Measurements from ENCODE around the gene IFIT3.

IFIT3 gene

DNA sequence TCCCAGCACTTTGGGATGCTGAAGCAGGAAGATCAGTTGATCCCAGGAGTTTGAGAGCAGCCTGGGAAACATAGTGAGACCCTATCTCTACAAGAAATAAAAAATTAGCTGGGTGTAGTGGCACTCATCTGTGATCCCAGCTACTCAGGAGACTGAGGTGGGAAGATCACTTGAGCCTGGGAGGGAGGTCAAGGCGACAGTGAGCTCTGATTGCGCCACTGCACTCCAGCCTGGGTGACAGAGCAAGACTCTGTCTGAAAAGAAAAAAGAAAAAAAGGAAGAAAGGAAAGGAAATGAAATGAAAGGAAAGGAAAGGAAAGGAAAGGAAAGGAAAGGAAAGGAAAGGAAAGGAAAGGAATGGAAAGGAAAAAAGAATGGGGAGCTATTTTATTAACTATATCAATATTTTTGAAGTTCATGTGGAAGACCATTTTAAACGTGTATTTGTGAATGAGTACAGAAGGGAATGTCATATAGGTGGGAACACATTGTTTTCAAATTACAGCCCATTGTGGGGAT, 33.0 kb upstream of the IFIT3 start:
- no peaks in the 10 kb centered on the region for H3K9me3 ChIP-seq (ENCODE audit: control insufficient read depth, low read length)
- H3K27me3 ChIP-seq (ENCODE audit: control insufficient read depth, insufficient read depth, low read length): no peaks in the 10 kb centered on the region
- no peaks in the 10 kb centered on the region for H3K36me3 ChIP-seq (ENCODE audit: control insufficient read depth, insufficient read depth, low read length)
- no peak overlapping the region for H3K9ac ChIP-seq (ENCODE audit: low read length)
- H3K4me3 ChIP-seq (ENCODE audit: low read length): no peak overlapping the region
- H3K4me1 ChIP-seq (ENCODE audit: control insufficient read depth, insufficient read depth, low read length): no peaks in the 10 kb centered on the region

DNA sequence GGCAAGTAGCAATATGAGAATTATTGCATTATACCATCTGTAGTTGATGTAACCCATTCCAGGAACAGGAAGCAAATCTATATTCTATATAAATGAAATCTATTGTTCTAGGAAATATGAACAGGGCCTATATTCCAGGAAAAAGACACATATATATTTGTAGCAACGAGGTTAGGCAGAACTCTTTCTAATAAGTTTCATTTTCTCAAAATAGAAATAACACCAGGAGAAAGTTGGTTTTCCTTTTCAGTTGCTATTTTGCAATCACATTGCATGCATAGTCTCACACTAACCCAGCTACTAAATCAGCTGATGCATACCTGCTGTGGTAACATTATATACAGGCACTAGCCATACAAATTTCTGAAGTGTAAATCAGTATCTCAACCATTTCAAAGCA, 32.2 kb upstream of the IFIT3 start:
- no peak overlapping the region for H3K4me3 ChIP-seq (ENCODE audit: low read length)
- H3K36me3 ChIP-seq (ENCODE audit: control insufficient read depth, insufficient read depth, low read length): no peaks in the 10 kb centered on the region
- no peaks in the 10 kb centered on the region for H3K27me3 ChIP-seq (ENCODE audit: control insufficient read depth, insufficient read depth, low read length)
- no peaks in the 10 kb centered on the region for H3K9me3 ChIP-seq (ENCODE audit: control insufficient read depth, low read length)
- no peak overlapping the region for H3K9ac ChIP-seq (ENCODE audit: low read length)
- no peaks in the 10 kb centered on the region for H3K4me1 ChIP-seq (ENCODE audit: control insufficient read depth, insufficient read depth, low read length)

- H3K9ac ChIP-seq (ENCODE audit: low read length): no peak overlapping the region
Measured at GRCh38 chr10:89296220-89296648, 31.6 kb upstream of the IFIT3 start.

DNA sequence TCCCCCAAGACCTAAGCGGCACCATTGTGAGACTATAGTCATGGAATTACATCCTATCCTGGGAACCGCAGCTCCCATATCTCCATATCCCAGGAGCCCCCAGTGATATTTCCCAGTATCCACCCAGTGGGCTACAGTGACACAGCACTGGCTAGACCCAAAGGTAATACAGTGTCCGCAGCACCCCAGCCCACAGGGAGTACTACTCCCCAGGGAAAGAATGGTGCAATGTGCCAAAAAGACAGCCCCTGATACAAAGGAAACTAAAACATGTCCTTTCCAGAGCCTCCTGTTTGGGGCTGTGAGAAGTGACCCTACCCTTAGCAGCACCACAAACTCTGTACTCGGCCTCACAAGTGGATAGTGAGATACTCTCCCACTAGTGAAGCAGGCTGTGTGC, 30.4 kb upstream of the IFIT3 start:
- no peak overlapping the region for H3K9ac ChIP-seq (ENCODE audit: low read length)
- H3K9me3 ChIP-seq (ENCODE audit: control insufficient read depth, low read length): no peaks in the 10 kb centered on the region
- no peaks in the 10 kb centered on the region for H3K27me3 ChIP-seq (ENCODE audit: control insufficient read depth, insufficient read depth, low read length)
- H3K36me3 ChIP-seq (ENCODE audit: control insufficient read depth, insufficient read depth, low read length): no peaks in the 10 kb centered on the region
- H3K4me1 ChIP-seq (ENCODE audit: control insufficient read depth, insufficient read depth, low read length): peaks cover 6% of the 10 kb centered on the region
- no peak overlapping the region for H3K4me3 ChIP-seq (ENCODE audit: low read length)

More at GRCh38 chr10:89296220-89296648, 31.6 kb upstream of the IFIT3 start:
- Histone ChIP-seq H3K4me3 (ENCODE audit: low read length) (no peak overlapping the region), H3K9me3 (ENCODE audit: control insufficient read depth, low read length) (no peaks in the 10 kb centered on the region), H3K27me3 (ENCODE audit: control insufficient read depth, insufficient read depth, low read length) (no peaks in the 10 kb centered on the region), H3K36me3 (ENCODE audit: control insufficient read depth, insufficient read depth, low read length) (no peaks in the 10 kb centered on the region), H3K4me1 (ENCODE audit: control insufficient read depth, insufficient read depth, low read length) (peaks cover 4% of the 10 kb centered on the region)

DNA sequence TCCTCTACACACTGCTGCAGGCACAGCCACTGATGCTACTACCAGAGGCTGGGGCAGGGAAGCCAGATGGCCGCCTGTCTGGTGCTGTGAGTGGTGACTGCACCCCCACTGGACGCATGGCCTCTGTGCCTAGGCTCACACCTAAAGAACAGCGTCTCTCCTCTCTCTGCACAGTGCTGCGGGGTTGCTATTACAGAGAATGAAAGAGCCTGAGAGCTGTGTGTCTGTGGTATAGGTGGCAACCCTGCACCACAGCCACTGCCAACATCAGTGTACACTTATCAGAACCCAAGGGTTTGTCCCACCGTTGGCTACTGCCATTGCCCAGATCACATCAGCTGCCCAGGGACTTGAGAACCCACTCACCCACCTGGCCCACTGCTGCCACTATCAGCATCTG, 30.0 kb upstream of the IFIT3 start:
- Histone ChIP-seq H3K9me3 (ENCODE audit: control insufficient read depth, low read length) (no peaks in the 10 kb centered on the region), H3K27me3 (ENCODE audit: control insufficient read depth, insufficient read depth, low read length) (no peaks in the 10 kb centered on the region), H3K4me3 (ENCODE audit: low read length) (no peak overlapping the region), H3K9ac (ENCODE audit: low read length) (no peak overlapping the region), H3K36me3 (ENCODE audit: control insufficient read depth, insufficient read depth, low read length) (no peaks in the 10 kb centered on the region), H3K4me1 (ENCODE audit: control insufficient read depth, insufficient read depth, low read length) (peaks cover 10% of the 10 kb centered on the region)

DNA sequence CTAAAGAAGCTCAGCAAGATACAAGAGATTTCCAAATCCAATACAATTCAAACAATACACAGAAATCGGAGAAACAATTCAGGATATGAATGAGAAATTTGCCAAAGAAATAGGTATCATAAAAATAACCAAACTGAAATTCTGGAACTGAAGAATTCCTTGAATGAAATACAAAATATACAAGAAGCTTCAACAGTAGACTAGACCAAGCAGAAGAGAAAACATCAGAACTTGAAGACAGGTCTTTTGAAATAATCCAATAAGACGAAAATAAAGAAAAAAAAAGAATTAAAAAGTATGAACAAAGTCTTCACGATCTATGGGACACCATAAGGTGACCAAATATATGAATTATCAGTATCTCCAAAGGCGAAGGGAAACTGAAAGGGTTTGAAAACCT, 28.8 kb upstream of the IFIT3 start:
- H3K4me1 ChIP-seq (ENCODE audit: control insufficient read depth, insufficient read depth, low read length): peaks cover 19% of the 10 kb centered on the region
- no peaks in the 10 kb centered on the region for H3K9me3 ChIP-seq (ENCODE audit: control insufficient read depth, low read length)
- H3K36me3 ChIP-seq (ENCODE audit: control insufficient read depth, insufficient read depth, low read length): no peaks in the 10 kb centered on the region
- H3K4me3 ChIP-seq (ENCODE audit: low read length): no peak overlapping the region
- no peak overlapping the region for H3K9ac ChIP-seq (ENCODE audit: low read length)
- H3K27me3 ChIP-seq (ENCODE audit: control insufficient read depth, insufficient read depth, low read length): no peaks in the 10 kb centered on the region

DNA sequence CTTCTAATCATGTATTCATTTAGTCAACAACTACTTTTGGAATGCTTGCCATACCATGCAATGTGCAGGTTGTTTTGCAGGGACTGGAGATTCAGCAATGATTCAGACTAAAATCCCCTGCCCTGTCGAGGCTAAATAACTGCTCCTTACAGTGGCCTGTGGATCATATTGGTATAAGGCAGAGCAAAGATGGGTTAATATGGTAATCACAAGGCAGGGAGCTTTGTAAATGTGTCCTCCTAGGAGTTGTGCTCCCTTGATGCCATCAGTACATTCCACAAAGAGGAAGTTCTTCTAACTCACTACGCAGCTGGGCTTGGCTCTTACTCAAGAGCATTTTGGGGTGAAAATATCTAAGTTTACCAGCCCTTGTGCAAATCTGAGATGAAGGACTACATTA, 26.6 kb upstream of the IFIT3 start:
- Histone ChIP-seq H3K36me3 (ENCODE audit: control insufficient read depth, insufficient read depth, low read length) (no peaks in the 10 kb centered on the region), H3K27me3 (ENCODE audit: control insufficient read depth, insufficient read depth, low read length) (no peaks in the 10 kb centered on the region), H3K9me3 (ENCODE audit: control insufficient read depth, low read length) (no peaks in the 10 kb centered on the region), H3K9ac (ENCODE audit: low read length) (peak overlapping the region; percentile 75), H3K4me3 (ENCODE audit: low read length) (no peak overlapping the region), H3K4me1 (ENCODE audit: control insufficient read depth, insufficient read depth, low read length) (peaks cover 20% of the 10 kb centered on the region)

DNA sequence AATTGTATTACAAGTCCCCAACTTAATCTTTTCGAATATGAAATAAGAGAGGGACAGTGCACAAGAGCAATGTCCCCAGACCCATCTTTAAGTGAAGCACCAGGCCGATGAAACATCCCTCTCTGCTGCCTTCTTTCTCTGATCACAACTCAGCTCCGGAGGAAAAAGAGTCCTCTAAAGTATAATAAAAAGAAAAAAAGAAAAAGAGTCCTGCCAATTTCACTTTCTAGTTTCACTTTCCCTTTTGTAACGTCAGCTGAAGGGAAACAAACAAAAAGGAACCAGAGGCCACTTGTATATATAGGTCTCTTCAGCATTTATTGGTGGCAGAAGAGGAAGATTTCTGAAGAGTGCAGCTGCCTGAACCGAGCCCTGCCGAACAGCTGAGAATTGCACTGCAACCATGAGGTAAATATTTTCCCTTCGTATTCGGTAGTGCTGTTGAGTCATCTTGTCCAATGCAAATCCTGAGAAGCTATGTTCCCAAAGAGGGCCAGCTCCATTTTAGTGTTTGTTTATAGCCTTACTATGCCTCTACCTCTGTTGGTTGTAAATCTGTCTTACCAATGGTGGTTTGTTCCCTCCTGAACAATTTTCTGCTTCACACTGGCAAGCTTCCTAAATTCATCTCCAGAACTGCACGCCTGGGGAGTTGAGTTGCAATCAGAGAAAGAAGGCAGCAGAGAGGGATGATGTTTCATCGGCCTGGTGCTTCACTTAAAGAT, 25.9 kb upstream of the IFIT3 start, which contains the start of gene IFIT2:
TSS of gene IFIT2 (plus strand) at position 326 of the 725 bp plus-strand sequence. CDS start at position 404, 78 bp downstream.
- Histone ChIP-seq H3K27me3 (ENCODE audit: control insufficient read depth, insufficient read depth, low read length) (no peaks in the 10 kb centered on the region), H3K9me3 (ENCODE audit: control insufficient read depth, low read length) (no peaks in the 10 kb centered on the region), H3K9ac (ENCODE audit: low read length) (peak within 1 kb of the TSS; percentile 75), H3K36me3 (ENCODE audit: control insufficient read depth, insufficient read depth, low read length) (no peaks in the 10 kb centered on the region), H3K4me3 (ENCODE audit: low read length) (peak within 1 kb of the TSS; percentile 76), H3K4me1 (ENCODE audit: control insufficient read depth, insufficient read depth, low read length) (peaks cover 20% of the 10 kb centered on the region)

DNA sequence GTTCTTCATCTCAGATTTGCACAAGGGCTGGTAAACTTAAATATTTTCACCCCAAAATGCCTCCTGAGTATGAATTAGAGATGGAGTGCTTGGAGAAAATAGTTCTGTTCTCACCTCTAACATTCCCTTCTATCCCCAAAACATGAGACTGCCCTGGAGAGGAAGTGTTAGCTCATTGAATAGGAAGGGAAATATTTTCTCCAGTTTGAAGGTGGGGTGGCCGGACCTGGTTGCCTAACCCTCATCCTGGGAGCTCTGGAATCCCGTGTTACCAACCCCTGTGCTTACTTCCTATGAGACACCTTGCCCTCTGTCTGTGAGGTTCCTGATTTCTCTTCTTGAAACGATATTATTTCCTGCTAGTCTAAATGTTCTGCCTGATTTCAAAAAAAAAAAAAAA, 25.2 kb upstream of the IFIT3 start:
- Histone ChIP-seq H3K27me3 (ENCODE audit: control insufficient read depth, insufficient read depth, low read length) (no peaks in the 10 kb centered on the region), H3K36me3 (ENCODE audit: control insufficient read depth, insufficient read depth, low read length) (no peaks in the 10 kb centered on the region), H3K9ac (ENCODE audit: low read length) (peak overlapping the region; percentile 75), H3K4me3 (ENCODE audit: low read length) (peak overlapping the region; percentile 76), H3K4me1 (ENCODE audit: control insufficient read depth, insufficient read depth, low read length) (peaks cover 20% of the 10 kb centered on the region), H3K9me3 (ENCODE audit: control insufficient read depth, low read length) (no peaks in the 10 kb centered on the region)

DNA sequence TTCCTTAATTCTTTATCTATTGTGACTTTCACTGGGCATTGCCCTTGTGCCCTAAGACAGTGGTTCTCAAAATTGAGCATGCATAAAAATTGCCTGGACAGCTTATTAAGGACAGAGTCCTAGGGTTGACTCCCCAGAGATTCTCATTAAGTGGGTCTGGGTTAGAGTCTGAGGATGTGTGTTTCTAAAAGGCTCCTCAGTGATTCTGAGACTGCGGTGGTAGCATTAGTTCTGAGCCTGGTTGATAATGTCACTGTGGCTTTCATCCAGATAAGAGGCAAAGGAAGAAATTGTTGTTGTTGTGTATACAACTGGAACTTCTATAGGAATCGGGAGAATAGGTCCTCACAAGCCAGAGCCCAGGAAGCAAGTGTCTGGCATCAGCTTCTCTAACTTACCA, 24.6 kb upstream of the IFIT3 start:
- no peak overlapping the region for H3K4me3 ChIP-seq (ENCODE audit: low read length)
- H3K36me3 ChIP-seq (ENCODE audit: control insufficient read depth, insufficient read depth, low read length): no peaks in the 10 kb centered on the region
- no peaks in the 10 kb centered on the region for H3K27me3 ChIP-seq (ENCODE audit: control insufficient read depth, insufficient read depth, low read length)
- H3K9ac ChIP-seq (ENCODE audit: low read length): peak overlapping the region; percentile 75
- H3K9me3 ChIP-seq (ENCODE audit: control insufficient read depth, low read length): no peaks in the 10 kb centered on the region
- H3K4me1 ChIP-seq (ENCODE audit: control insufficient read depth, insufficient read depth, low read length): peaks cover 20% of the 10 kb centered on the region

- Histone ChIP-seq H3K4me3 (ENCODE audit: low read length) (no peak overlapping the region), H3K36me3 (ENCODE audit: control insufficient read depth, insufficient read depth, low read length) (no peaks in the 10 kb centered on the region)
Measured at GRCh38 chr10:89304026-89304425, 23.8 kb upstream of the IFIT3 start.

GRCh38 chr10:89304446-89304845, 23.4 kb upstream of the IFIT3 start:
- H3K9ac ChIP-seq (ENCODE audit: low read length): no peak overlapping the region
- peaks cover 20% of the 10 kb centered on the region for H3K4me1 ChIP-seq (ENCODE audit: control insufficient read depth, insufficient read depth, low read length)
- H3K4me3 ChIP-seq (ENCODE audit: low read length): no peak overlapping the region
- no peaks in the 10 kb centered on the region for H3K36me3 ChIP-seq (ENCODE audit: control insufficient read depth, insufficient read depth, low read length)
- H3K9me3 ChIP-seq (ENCODE audit: control insufficient read depth, low read length): no peaks in the 10 kb centered on the region
- H3K27me3 ChIP-seq (ENCODE audit: control insufficient read depth, insufficient read depth, low read length): no peaks in the 10 kb centered on the region

More at GRCh38 chr10:89304026-89304425, 23.8 kb upstream of the IFIT3 start:
- no peaks in the 10 kb centered on the region for H3K27me3 ChIP-seq (ENCODE audit: control insufficient read depth, insufficient read depth, low read length)
- no peak overlapping the region for H3K9ac ChIP-seq (ENCODE audit: low read length)
- no peaks in the 10 kb centered on the region for H3K9me3 ChIP-seq (ENCODE audit: control insufficient read depth, low read length)
- H3K4me1 ChIP-seq (ENCODE audit: control insufficient read depth, insufficient read depth, low read length): peaks cover 20% of the 10 kb centered on the region

All from mucosa of stomach (tissue), 1 donor.